Measurements from ENCODE around the gene ATG7.
A peak's percentile ranks its signal among the peaks of the same experiment; 100 is the strongest.

Gene ATG7

GRCh38 chr3:11377719-11378118, 105.5 kb downstream of the ATG7 start:
- ChIA-PET CTCF (interaction anchor here (0.7 to 7.1 kb wide), 6 partner anchors 8 to 619 kb away, joined by 3 to 165 read pairs (median 3); no protein-coding TSS in a partner anchor), POLR2A (no interaction called here)
- H3K4me1 ChIP-seq (ENCODE audit: control insufficient read depth, insufficient read depth, low read length) = peaks cover 27% of the 10 kb centered on the region
- H3K27ac ChIP-seq (ENCODE audit: extremely low read depth, low read depth, low read length) = no peak overlapping the region
- no peak for TF ChIP-seq ZNF24 (tag by site-specific recombination; IDR thresholded peaks at IDR 0.05)
- no peak for TF ChIP-seq ZBTB26 (tag by site-specific recombination; optimal IDR thresholded peaks at IDR 0.05)
- TF ChIP-seq IKZF3 (tag by site-specific recombination; IDR thresholded peaks at IDR 0.05) = no peak
- TF ChIP-seq KLF1 (tag by site-specific recombination; IDR thresholded peaks at IDR 0.05) = no peak
- TF ChIP-seq TSHZ1 (tag by site-specific recombination; IDR thresholded peaks at IDR 0.05; ENCODE audit: borderline replicate concordance) = no peak
- TF ChIP-seq, protein P1, sequence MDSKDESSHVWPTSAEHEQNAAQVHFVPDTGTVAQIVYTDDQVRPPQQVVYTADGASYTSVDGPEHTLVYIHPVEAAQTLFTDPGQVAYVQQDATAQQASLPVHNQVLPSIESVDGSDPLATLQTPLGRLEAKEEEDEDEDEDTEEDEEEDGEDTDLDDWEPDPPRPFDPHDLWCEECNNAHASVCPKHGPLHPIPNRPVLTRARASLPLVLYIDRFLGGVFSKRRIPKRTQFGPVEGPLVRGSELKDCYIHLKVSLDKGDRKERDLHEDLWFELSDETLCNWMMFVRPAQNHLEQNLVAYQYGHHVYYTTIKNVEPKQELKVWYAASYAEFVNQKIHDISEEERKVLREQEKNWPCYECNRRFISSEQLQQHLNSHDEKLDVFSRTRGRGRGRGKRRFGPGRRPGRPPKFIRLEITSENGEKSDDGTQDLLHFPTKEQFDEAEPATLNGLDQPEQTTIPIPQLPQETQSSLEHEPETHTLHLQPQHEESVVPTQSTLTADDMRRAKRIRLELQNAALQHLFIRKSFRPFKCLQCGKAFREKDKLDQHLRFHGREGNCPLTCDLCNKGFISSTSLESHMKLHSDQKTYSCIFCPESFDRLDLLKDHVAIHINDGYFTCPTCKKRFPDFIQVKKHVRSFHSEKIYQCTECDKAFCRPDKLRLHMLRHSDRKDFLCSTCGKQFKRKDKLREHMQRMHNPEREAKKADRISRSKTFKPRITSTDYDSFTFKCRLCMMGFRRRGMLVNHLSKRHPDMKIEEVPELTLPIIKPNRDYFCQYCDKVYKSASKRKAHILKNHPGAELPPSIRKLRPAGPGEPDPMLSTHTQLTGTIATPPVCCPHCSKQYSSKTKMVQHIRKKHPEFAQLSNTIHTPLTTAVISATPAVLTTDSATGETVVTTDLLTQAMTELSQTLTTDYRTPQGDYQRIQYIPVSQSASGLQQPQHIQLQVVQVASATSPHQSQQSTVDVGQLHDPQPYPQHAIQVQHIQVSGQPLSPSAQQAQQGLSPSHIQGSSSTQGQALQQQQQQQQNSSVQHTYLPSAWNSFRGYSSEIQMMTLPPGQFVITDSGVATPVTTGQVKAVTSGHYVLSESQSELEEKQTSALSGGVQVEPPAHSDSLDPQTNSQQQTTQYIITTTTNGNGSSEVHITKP (tag by site-specific recombination; IDR thresholded peaks at IDR 0.05) = no peak
- TF ChIP-seq HOXC10 (CRISPR knock-in tag; IDR thresholded peaks at IDR 0.05) = no peak
- no peak for TF ChIP-seq SETDB1 (IDR thresholded peaks at IDR 0.05; ENCODE audit: insufficient read length, low read length)
- TF ChIP-seq ZNF416 (tag by site-specific recombination; IDR thresholded peaks at IDR 0.05) = no peak
- TF ChIP-seq ZNF248 (tag by site-specific recombination; IDR thresholded peaks at IDR 0.05) = no peak
- TF ChIP-seq ZNF302 (tag by site-specific recombination; IDR thresholded peaks at IDR 0.05; ENCODE audit: low read depth) = no peak
- TF ChIP-seq ZNF473 (tag by site-specific recombination; IDR thresholded peaks at IDR 0.05) = no peak
- no peak for TF ChIP-seq TRIM28 (IDR thresholded peaks at IDR 0.05; ENCODE audit: borderline replicate concordance, low read length)
- no peak for TF ChIP-seq ZNF645 (tag by site-specific recombination; IDR thresholded peaks at IDR 0.05)
- no peak for TF ChIP-seq ZNF112 (tag by site-specific recombination; IDR thresholded peaks at IDR 0.05)
- no peaks in the 10 kb centered on the region for H3K9me3 ChIP-seq (ENCODE audit: control insufficient read depth, insufficient read depth, low read depth, low read length)
- no peak overlapping the region for H3K4me3 ChIP-seq (ENCODE audit: low read depth, low read length)
- peaks cover 0 to 6% of the 10 kb centered on the region in 2 experiments; a peak in 2 of 3 replicates for H3K36me3 ChIP-seq (ENCODE audit: control insufficient read depth in 2 of 2, insufficient read depth in 1 of 2, low read length in 2 of 2)

DNA sequence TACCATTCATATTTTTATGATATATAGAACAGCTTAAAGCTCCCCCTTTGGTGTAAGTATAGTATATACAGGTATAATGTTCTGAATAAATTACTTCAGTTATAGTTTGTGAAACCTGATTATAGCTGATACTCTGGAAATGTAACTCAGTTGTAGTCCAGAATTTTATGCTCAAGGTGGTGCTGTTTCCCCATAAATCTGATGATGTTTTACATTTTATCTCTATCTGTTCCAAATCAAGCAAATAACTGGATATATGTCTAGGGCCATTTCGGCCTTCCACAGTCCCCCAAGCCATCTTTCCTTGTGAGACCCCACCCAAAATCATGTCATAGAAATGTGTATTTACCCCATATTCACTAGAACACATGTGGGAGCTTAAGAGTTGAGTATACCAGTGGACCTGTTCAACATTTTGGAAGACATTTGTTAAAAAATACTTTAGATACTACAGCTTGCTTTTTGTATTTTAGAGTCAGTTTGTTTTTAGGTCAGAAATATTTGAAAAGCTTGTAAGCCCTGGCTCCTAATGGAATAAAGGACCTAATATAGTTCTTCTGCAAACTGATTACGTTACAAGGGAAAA, 107.1 kb downstream of the ATG7 start:
- H3K4me3 ChIP-seq (ENCODE audit: low read depth, low read length) = no peak overlapping the region
- peaks cover 27% of the 10 kb centered on the region for H3K4me1 ChIP-seq (ENCODE audit: control insufficient read depth, insufficient read depth, low read length)
- H3K9me3 ChIP-seq (ENCODE audit: control insufficient read depth, insufficient read depth, low read depth, low read length) = no peaks in the 10 kb centered on the region
- ChIA-PET POLR2A (interaction anchor here (0.6 kb wide), 1 partner anchor 109 kb away, joined by 5 read pairs; no protein-coding TSS in a partner anchor), CTCF (interaction anchor here (0.6 to 7.1 kb wide), 41 partner anchors 9 to 796 kb away, joined by 3 to 165 read pairs (median 4); no protein-coding TSS in a partner anchor)
- H3K27ac ChIP-seq (ENCODE audit: extremely low read depth, low read depth, low read length) = no peak overlapping the region; the same call in 1 of the 2 replicates
- no peaks in the 10 kb centered on the region; a peak in 1 of 3 replicates for H3K36me3 ChIP-seq (ENCODE audit: control insufficient read depth in 2 of 2, insufficient read depth in 1 of 2, low read length in 2 of 2)
- TF ChIP-seq, protein P2, sequence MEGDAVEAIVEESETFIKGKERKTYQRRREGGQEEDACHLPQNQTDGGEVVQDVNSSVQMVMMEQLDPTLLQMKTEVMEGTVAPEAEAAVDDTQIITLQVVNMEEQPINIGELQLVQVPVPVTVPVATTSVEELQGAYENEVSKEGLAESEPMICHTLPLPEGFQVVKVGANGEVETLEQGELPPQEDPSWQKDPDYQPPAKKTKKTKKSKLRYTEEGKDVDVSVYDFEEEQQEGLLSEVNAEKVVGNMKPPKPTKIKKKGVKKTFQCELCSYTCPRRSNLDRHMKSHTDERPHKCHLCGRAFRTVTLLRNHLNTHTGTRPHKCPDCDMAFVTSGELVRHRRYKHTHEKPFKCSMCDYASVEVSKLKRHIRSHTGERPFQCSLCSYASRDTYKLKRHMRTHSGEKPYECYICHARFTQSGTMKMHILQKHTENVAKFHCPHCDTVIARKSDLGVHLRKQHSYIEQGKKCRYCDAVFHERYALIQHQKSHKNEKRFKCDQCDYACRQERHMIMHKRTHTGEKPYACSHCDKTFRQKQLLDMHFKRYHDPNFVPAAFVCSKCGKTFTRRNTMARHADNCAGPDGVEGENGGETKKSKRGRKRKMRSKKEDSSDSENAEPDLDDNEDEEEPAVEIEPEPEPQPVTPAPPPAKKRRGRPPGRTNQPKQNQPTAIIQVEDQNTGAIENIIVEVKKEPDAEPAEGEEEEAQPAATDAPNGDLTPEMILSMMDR (tag by site-specific recombination; IDR thresholded peaks at IDR 0.05) = peak; percentile 67; the same call in 1 of the 2 replicates
- no peak for TF ChIP-seq ZFP3 (tag by site-specific recombination; IDR thresholded peaks at IDR 0.05; ENCODE audit: low read depth)
- no peak for TF ChIP-seq ZNF10 (tag by site-specific recombination; IDR thresholded peaks at IDR 0.05)
- no peak for TF ChIP-seq ZNF184 (tag by site-specific recombination; IDR thresholded peaks at IDR 0.05)
- no peak for TF ChIP-seq KLF9 (tag by site-specific recombination; IDR thresholded peaks at IDR 0.05; ENCODE audit: low read depth)
- TF ChIP-seq ZNF37A (tag by site-specific recombination; IDR thresholded peaks at IDR 0.05) = no peak
- TF ChIP-seq ZNF560 (tag by site-specific recombination; IDR thresholded peaks at IDR 0.05; ENCODE audit: borderline replicate concordance) = no peak
- TF ChIP-seq KLF10 (tag by site-specific recombination; IDR thresholded peaks at IDR 0.05) = peak; percentile 47; the same call in 1 of the 2 replicates
- 0 out of 2 replicates have a peak, but pooled peaks have one; percentile 19 for TF ChIP-seq ZBTB17 (tag by site-specific recombination; IDR thresholded peaks at IDR 0.05)
- no peak for TF ChIP-seq YY1 (tag by site-specific recombination; IDR thresholded peaks at IDR 0.05)
